Measurements from ENCODE around the gene COX19. TPM values are rescaled to one million over a fixed set of nuclear protein-coding genes. Genes with fewer than 3 reads are reported as not detected.

Gene COX19
- total RNA-seq (2021; fragmentation: NEBNext Ultra II Directional; extraction: Animal tissue kit (Norgen Biotek cat#: 25700)), result 1 to 10 TPM; 5.6 to 7.6 (median 6.5) TPM
- long read RNA-seq, transcript COX19-201 (3 exons, 3,666 nt), result major isoform, 12 of 15 reads
- long read RNA-seq, partial matches to known transcripts, result 0 of 15 reads
- long read RNA-seq, other reads (novel, unspliced or antisense), result 3 of 15 reads

- Mint-ChIP-seq H3K9me3 (no peaks in the 10 kb centered on the region), H3K27me3 (ENCODE audit: insufficient read depth) (peaks cover 4% of the 10 kb centered on the region), H3K36me3 (ENCODE audit: low read depth) (peaks cover 10% of the 10 kb centered on the region), H3K27ac (peak within 1 kb of the TSS; percentile 85), H3K4me1 (ENCODE audit: low read depth) (peaks cover 5% of the 10 kb centered on the region), H3K4me3 (peak within 1 kb of the TSS; percentile 96)
- DNase-seq, result peak; percentile 83
- TF ChIP-seq CTCF (IDR thresholded peaks at IDR 0.05), result no peak
These were observed at the start of gene COX19 for GRCh38 chr7:974820-975681. TSS of gene COX19 (minus strand) at chr7:975549. CDS start at chr7:975509, 40 bp downstream.

GRCh38 chr7:1024331-1024841, 49.0 kb upstream of the COX19 start:
- peaks cover 23% of the 10 kb centered on the region for H3K4me1 Mint-ChIP-seq (ENCODE audit: low read depth)
- peaks cover 40% of the 10 kb centered on the region for H3K36me3 Mint-ChIP-seq (ENCODE audit: low read depth)
- no peak overlapping the region for H3K27ac Mint-ChIP-seq

GRCh38 chr7:1022801-1023465, 47.6 kb upstream of the COX19 start:
- Mint-ChIP-seq H3K27ac (no peak overlapping the region), H3K4me1 (ENCODE audit: low read depth) (peaks cover 15% of the 10 kb centered on the region), H3K36me3 (ENCODE audit: low read depth) (peaks cover 44% of the 10 kb centered on the region), H3K9me3 (peaks cover 19% of the 10 kb centered on the region), H3K4me3 (no peak overlapping the region), H3K27me3 (ENCODE audit: insufficient read depth) (peaks cover under 1% of the 10 kb centered on the region)
- DNase-seq, result no peak
- TF ChIP-seq CTCF (IDR thresholded peaks at IDR 0.05), result no peak

More at GRCh38 chr7:1024331-1024841, 49.0 kb upstream of the COX19 start:
- DNase-seq, result no peak
- Mint-ChIP-seq H3K27me3 (ENCODE audit: insufficient read depth) (no peaks in the 10 kb centered on the region; the same call in none of the 2 replicates), H3K4me3 (no peak overlapping the region), H3K9me3 (peaks cover 19% of the 10 kb centered on the region)
- TF ChIP-seq CTCF (IDR thresholded peaks at IDR 0.05), result no peak

- Mint-ChIP-seq H3K4me3 (no peak overlapping the region), H3K9me3 (peaks cover 19% of the 10 kb centered on the region), H3K27ac (no peak overlapping the region), H3K27me3 (ENCODE audit: insufficient read depth) (peaks cover 2% of the 10 kb centered on the region), H3K4me1 (ENCODE audit: low read depth) (peaks cover 13% of the 10 kb centered on the region), H3K36me3 (ENCODE audit: low read depth) (peaks cover 43% of the 10 kb centered on the region)
- TF ChIP-seq CTCF (IDR thresholded peaks at IDR 0.05), result no peak
- DNase-seq, result no peak
These were observed 47.0 kb upstream of the COX19 start for GRCh38 chr7:1022356-1022755.

GRCh38 chr7:1021931-1022330, 46.6 kb upstream of the COX19 start:
- no peak overlapping the region for H3K4me3 Mint-ChIP-seq
- H3K4me1 Mint-ChIP-seq (ENCODE audit: low read depth), result peaks cover 8% of the 10 kb centered on the region
- peaks cover 2% of the 10 kb centered on the region for H3K27me3 Mint-ChIP-seq (ENCODE audit: insufficient read depth)
- peaks cover 19% of the 10 kb centered on the region for H3K9me3 Mint-ChIP-seq
- no peak for TF ChIP-seq CTCF (IDR thresholded peaks at IDR 0.05)
- H3K36me3 Mint-ChIP-seq (ENCODE audit: low read depth), result peaks cover 39% of the 10 kb centered on the region
- no peak for DNase-seq
- H3K27ac Mint-ChIP-seq, result no peak overlapping the region
